RKO (cell line): ENCODE data around the gene GFI1.
"Not testable (repeated sequence)": the region's sequence is repeated elsewhere in the genome, so short reads cannot be mapped to it uniquely, and the experiment has no call there.

Experiments used
- DNase-seq: peaks from one replicate; pipeline ENCODE4 v3.0.0-alpha.2; 2016; ENCODE audit warnings: low spot score

GFI1 gene

DNA sequence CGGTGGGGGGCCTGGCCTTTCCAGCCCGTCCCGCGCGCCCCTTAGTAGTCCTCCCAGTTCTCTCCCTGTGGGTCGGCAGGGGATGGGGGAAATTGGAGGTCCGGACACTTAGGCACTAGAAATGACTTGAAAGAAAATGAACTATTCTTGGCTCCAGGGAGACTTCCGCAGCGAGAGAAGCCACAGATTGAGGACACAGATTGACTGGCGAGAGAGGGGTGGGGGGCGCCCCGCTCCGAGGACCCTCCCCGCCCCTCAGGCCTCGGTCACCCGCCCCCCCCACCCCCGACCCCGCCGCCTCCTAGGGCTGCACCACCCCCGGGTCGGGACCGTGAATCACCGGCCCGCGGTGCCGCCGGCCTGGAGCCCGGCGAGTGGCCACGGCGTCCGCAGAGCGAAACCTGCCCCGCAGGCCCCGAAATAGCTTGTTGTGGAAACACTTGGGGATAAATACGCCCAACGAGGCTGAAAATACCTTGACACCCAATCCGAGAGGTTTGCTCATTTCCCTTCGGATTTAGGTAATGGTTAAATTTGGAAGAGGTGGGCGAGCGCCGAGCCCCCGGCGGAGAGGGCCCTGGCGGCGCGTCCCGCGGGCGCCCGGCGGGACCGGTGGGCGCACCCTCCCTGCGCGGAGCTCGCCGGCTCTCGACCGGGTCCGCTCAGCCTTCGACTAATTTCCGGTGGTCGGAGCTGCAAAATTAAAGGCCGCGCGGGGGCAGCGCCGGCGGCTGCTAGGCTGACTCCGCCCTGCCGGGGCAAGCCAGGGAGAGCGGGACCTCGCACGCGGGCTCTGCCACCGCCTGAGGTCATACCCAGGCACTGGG is at the start of gene GFI1:
Gene GFI1 (minus strand): TSS at position 675 of the 827 bp plus-strand sequence. CDS start 3,438 bp downstream, outside the sequence.
- DNase-seq = peak; percentile 86

DNA sequence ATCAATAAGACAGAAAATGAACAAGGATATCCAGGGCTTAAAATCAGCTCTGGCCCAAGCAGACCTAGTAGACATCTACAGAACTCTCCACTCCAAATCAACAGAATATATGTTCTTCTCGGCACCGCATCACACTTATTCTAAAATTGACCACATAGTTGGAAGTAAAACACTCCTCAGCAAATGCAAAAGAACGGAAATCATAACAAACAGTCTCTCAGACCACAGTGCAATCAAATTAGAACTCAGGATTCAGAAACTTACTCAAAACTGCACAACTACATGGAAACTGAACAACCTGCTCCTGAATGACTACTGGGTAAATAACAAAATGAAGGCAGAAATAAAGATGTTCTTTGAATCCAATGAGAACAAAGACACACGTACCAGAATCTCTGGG is 45.6 kb upstream of the GFI1 start:
- DNase-seq = not testable (repeated sequence)

- not testable (repeated sequence) for DNase-seq
These were observed 45.2 kb upstream of the GFI1 start for GRCh38 chr1:92531939-92532338.

- no peak for DNase-seq
These were observed 40.9 kb upstream of the GFI1 start for GRCh38 chr1:92527670-92528069.

DNA sequence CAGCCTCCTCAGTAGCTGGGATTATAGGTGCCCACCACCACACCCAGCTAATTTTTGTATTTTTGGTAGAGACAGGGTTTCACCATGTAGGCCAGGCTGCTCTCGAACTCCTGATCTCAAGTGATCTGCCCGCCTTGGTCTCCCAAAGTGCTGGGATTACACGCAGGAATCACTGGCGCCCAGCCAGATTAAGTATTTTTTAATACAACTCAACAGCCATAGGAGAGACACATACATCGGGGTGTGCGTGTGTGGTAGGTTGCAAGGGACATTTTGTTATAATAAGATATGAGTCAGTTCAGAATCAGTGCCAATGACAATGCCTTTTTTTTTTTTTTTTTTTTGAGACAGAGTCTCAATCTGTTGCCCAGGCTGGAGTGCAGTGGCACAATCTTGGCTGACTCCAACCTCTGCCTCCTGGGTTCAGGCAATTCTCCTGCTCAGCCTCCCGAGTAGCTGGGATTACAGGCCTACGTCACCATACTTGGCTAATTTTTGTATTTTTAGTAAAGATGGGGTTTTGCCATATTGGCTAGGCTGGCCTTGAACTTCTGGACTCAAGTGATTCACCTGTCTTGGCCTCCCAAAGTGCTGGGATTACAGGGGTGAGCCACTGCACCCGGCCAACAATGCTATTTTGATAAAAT is 38.3 kb upstream of the GFI1 start:
- DNase-seq = not testable (repeated sequence)

GRCh38 chr1:92519043-92519442 is 32.3 kb upstream of the GFI1 start:
- no peak for DNase-seq

DNA sequence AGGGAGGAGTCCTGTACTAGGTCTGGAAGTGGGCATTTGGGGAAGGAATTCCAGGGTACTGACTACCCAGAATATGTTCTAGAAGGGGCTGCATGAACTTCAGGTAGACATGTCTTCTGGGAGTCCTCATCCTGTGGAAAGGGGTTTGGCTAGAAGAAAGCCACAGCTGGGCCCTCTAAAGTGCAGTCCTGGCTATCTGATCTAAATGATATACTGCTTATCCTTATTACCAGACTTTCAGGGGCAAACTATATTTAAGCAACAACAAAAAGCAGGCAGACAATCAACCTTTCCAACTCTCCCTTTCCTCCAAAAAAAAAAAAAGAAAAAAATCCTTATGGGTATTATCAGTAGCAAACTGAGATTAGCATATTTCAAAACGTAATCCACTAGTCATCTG is 29.8 kb upstream of the GFI1 start:
- DNase-seq = no peak

- DNase-seq = no peak
These were observed 29.1 kb upstream of the GFI1 start for GRCh38 chr1:92515796-92516201.

DNA sequence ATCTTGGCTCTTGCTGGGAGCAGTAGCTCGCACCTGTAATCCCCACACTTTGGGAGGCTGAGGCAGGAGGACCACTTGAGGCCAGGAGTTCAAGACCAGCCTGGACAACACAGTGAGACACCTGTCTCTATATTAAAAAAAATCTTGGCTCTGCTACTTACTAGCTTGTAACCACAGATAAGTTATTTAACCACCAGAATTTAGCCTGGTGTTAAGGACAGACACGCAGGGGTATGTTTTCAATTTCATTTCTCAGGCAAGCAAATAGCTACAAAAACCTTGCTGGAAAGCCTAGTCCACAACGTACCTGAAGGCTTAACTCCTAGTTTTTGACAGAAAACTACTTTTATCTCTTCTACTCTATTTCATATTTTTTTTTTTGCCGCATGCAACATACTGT is 24.8 kb upstream of the GFI1 start:
- DNase-seq = no peak

DNA sequence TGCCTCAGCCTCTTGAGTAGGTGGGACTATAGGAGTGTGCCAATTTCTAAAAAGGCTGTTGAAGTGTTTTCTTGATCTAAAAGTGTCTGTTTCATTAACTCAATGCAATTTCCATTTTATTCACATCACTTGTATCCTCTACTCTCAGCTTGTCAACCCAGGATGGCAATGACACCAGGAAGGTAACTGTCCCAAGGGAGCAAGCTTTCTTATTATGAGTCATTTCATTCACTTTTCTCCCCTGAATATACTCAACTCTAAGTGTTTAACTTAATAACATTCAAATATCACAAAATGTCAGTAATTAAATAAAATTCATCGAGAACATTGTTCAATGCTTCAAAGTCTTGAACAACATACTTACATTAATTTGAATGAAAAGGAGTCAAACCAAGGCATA is 22.9 kb upstream of the GFI1 start:
- DNase-seq = no peak

DNA sequence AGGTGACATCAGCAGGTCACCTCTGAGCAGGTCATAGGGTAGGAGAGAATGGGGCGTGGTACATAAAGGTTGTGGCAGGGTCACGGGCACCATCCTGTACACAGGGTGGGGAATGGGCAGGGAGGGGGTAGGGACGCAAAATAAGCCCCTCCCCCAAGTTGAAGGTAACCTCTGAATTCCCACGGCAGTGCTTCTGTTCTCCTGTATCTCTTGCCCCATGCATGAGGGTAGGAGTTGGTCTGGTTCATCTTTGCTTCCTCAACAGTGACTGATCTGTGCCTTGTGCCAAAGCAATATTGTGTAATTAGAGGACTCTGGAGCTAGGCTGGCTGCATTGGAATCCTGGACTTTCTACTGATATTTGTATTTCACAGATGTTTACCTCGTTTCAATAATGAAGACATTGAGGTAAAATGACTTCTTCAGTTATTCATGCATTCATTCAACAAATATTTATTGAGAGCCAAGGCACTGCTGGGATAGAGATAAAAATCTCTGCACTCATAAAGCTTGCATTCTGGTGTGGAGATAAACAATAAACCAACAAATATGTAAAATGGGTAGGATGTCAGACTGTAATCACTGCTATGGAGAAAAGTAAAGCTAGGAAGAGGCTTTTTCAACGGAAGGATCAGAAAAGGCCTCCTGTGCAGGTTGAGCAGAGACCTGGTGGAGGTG is 18.4 kb upstream of the GFI1 start:
- no peak for DNase-seq

DNA sequence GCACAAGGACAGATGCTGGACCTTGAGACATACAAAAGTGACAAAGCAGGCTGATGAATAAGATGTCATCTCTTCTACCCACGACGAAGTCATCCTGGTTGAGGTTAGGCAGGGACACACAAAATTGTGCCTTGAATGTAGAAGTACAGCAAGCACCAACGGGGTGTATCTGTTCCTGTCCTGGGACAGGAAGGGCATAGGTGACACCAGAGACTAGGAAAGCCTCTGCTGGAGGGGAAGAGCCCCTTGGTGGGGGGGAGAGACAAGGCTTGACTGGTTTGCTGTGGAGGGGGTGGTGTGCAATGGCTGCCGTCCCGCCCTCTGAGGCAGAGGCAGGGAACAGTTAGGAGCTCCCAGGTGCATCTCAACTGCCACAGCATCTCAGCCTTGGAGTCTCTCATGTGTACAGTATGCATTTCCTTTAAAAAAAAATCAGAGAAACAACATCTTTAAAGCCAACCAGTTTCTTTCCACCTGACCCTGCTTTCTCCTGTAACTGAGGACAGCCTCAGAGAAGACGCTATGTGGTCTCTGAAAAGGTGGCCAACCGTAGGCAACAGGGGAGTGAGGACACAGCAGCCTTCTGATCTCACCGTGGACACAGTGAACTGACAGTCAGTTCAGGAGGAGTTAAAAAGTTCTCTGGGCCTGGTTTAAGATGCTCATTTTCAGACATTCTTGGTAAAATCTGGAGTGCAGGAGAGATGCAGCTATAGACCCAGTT is 17.7 kb upstream of the GFI1 start:
- DNase-seq = no peak

GRCh38 chr1:92503926-92504285 is 17.2 kb upstream of the GFI1 start:
- no peak for DNase-seq

DNA sequence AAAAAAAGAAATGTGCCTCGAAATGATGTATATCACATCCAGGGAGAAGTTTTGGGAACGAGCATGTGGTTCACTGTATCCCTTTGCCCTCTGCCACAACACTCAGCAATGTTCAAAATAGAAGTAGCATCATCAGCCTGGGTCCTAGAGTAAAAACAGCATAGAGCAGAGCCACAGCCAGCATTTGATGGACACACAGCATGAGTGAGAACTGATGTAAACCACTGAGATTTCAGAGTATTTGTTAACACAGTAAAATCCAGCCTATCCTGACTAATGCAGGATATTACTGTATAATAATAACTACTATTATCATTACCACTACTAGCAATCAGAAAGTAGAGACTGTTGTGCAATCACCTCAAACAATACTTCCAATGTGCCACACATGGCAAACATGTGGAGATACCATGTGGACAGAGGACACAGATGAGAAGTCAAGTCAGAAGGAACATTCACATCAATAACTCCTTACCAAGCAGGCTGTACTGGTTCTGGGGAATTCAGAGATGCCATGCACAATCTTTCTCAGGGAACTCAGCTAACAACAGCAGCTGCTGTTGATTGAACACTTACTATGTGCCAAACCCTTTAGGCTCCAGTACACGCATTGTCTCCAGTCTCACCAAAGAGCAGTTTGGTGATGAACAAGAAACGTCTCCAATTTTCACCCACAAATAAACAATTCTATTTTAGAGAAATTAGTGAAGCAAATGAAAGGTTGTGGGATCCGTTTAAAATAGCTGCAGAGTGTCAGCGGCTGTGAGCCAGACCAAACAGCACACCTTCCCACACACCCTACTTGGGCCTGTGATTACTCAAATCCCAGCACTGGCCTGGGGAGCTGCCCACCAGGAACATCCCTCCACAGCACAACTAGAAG is 16.6 kb upstream of the GFI1 start:
- DNase-seq = no peak

- peak; percentile 15 for DNase-seq
These were observed 15.5 kb upstream of the GFI1 start for GRCh38 chr1:92502247-92502646.

DNA sequence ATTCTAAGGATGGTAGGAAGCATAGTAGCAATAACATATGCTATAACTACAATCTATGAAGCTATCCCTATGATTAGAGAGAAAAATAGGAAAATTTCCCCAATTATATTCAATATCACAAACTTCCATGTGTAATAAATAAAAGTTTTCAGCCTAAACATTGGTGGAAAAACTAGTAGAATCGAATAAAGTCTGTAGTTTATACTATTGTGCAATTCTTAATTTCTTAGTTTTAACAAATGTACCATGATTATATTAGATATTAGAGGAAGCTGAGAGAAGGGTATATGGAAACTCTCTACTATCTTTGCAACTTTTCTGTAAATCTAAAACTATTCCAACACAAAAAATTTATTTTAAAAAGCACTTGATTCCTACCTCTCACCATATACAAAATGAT is 13.8 kb upstream of the GFI1 start:
- DNase-seq = no peak

DNA sequence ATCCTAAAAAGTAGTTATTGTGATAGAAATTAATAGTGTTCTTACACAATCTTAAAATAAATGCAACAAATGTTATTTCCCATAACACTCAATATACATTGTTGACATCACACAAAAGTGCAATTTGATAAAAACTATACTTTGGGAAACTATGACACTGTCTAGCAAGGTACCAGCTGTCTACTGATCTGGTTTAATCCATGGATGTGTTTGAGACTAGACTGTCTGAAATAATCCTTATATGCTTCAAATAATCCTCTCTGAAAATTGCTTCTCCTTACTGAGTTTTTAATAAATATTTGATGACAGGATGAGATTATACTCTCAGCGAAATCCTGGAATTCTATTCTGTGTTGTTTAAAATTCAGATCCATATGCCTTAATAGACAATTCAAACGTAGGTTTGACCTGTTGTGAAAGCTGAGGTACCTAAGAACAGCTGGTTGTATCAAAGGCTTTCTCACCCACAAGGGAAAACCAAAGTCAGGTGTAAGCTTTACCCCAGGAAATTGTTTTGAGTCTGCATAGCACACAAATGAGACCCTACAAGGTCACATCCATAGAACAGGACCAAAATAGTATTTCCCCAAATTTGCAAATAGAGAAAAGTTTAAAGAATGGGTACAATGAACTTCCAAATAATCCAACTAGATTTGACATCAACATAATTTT is 8.8 kb upstream of the GFI1 start:
- DNase-seq = no peak

- no peak for DNase-seq
These were observed 7.9 kb upstream of the GFI1 start for GRCh38 chr1:92494485-92495141.

DNA sequence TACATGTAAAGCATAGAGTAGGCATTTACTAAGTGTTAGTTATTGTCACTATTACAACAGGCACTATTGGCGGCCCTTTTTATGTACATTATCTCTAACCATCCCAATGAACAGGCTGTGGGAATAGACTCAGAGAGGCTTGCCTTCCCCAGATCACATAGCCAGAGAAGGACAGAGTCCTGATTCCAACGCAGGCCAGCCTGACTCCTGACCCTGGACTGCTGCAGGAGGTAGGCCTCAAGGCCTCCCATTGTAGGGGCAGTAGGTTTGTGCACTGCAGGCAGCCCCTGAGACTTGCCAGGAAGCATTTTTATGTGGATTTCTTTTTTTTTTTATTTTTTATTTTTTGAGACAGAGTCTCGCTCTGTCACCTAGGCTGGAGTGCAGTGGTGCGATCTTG is 6.4 kb upstream of the GFI1 start:
- no peak for DNase-seq

DNA sequence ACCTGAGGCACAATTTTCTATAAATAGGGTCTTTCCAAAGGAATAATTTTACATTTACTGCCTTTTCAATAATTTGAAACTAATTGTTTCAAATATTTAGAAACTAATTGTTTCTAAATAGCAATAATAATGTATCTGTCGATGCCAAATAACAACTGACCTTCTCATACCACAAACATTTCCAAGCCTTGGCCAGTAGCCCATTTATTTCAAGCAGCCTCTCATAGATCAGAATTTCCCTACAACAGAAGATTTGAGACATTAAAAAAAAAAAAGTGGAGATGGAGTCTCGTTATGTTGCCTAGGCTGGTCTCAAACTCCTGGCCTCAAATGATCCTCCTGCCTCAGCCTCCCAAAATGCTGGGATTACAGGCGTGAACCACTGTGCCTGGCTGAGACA is 2.1 kb upstream of the GFI1 start:
- DNase-seq = no peak
